HG03196 (cell line): ENCODE measurements around the gene PSMF1.
"Not testable (repeated sequence)": the region's sequence is repeated elsewhere in the genome, so short reads cannot be mapped to it uniquely, and the experiment has no call there.

Experiments
- ATAC-seq: cut with Tn5 transposase; IDR thresholded peaks from one replicate; pipeline ENCODE4 v1.9.1; 2021; ENCODE audit not compliant: unreplicated experiment

PSMF1 gene

GRCh38 chr20:1122388-1123315 is 4.2 kb downstream of the PSMF1 start:
- no peak for ATAC-seq

- no peak for ATAC-seq
Observed at GRCh38 chr20:1123666-1124065, 5.3 kb downstream of the PSMF1 start.

GRCh38 chr20:1124421-1124820 is 6.0 kb downstream of the PSMF1 start:
- no peak for ATAC-seq

- no peak for ATAC-seq
Observed at GRCh38 chr20:1125277-1125676, 6.9 kb downstream of the PSMF1 start.

- no peak for ATAC-seq
Observed at GRCh38 chr20:1127840-1128239, 9.4 kb downstream of the PSMF1 start.

- no peak for ATAC-seq
Observed at GRCh38 chr20:1130058-1130694, 11.8 kb downstream of the PSMF1 start.

GRCh38 chr20:1130847-1131246 is 12.4 kb downstream of the PSMF1 start:
- ATAC-seq, result no peak

GRCh38 chr20:1131354-1131753 is 13.0 kb downstream of the PSMF1 start:
- ATAC-seq, result no peak

- no peak for ATAC-seq
Observed at GRCh38 chr20:1134355-1134754, 16.0 kb downstream of the PSMF1 start.

GRCh38 chr20:1134836-1135235 is 16.4 kb downstream of the PSMF1 start:
- ATAC-seq, result no peak

GRCh38 chr20:1137236-1137635 is 18.8 kb downstream of the PSMF1 start:
- ATAC-seq, result no peak

GRCh38 chr20:1144401-1145172 is 26.2 kb downstream of the PSMF1 start:
- ATAC-seq, result no peak

GRCh38 chr20:1146957-1147356 is 28.6 kb downstream of the PSMF1 start:
- no peak for ATAC-seq

- not testable (repeated sequence) for ATAC-seq
Observed at GRCh38 chr20:1149812-1150211, 31.4 kb downstream of the PSMF1 start.

- ATAC-seq, result no peak
Observed at GRCh38 chr20:1150218-1150617, 31.8 kb downstream of the PSMF1 start.

GRCh38 chr20:1150968-1151367 is 32.6 kb downstream of the PSMF1 start:
- no peak for ATAC-seq

- ATAC-seq, result no peak
Observed at GRCh38 chr20:1154226-1154625, 35.8 kb downstream of the PSMF1 start.

GRCh38 chr20:1154691-1155090 is 36.3 kb downstream of the PSMF1 start:
- no peak for ATAC-seq

- ATAC-seq, result no peak
Observed at GRCh38 chr20:1155342-1155741, 36.9 kb downstream of the PSMF1 start.

GRCh38 chr20:1160496-1160895 is 42.1 kb downstream of the PSMF1 start:
- no peak for ATAC-seq

GRCh38 chr20:1160991-1161390 is 42.6 kb downstream of the PSMF1 start:
- ATAC-seq, result no peak

GRCh38 chr20:1163105-1163504 is 44.7 kb downstream of the PSMF1 start:
- ATAC-seq, result no peak
